Measurements from ENCODE around the gene HDAC11. TPM values are rescaled to one million over a fixed set of nuclear protein-coding genes. Genes with fewer than 3 reads are reported as not detected.
"Not testable (repeated sequence)": the region's sequence is repeated elsewhere in the genome, so short reads cannot be mapped to it uniquely, and the experiment has no call there.

HDAC11 gene
- total RNA-seq, 1 donor from 2014 or later: 9.3 TPM

DNA sequence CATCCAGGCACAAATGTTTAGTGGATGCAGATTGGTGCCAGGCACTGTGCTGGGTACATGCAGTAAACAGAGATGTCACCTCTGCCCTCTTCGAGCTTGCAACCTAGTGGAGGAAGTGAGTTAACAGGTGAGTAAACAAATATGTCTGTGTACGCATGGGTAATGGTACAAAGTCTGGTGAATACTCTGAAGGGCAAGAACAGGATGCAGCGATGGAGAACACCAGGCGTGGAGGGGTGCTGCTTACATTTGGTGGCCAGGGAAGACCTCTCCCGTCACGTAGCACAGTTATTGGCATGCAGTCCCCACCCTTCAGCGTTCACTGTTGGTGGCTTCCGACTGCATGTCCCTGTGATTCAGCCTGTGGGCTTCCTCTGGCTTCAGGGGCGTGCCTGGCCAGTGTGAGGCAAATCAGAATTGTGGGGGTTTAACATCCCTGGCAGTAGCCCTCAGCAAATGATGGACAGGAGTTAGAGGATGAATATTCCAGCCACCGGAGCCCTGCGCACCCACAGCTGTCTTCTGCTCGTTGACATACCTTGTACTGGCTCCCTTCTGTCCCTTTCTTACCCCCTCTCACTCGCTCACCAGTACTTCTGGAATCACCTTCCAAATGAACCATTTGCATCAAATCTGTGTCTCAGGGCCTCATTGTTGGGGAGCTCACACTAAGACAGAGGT lies 9.1 kb upstream of the HDAC11 start:
- DNase-seq (ENCODE audit: low read depth, low spot score): no peak

DNA sequence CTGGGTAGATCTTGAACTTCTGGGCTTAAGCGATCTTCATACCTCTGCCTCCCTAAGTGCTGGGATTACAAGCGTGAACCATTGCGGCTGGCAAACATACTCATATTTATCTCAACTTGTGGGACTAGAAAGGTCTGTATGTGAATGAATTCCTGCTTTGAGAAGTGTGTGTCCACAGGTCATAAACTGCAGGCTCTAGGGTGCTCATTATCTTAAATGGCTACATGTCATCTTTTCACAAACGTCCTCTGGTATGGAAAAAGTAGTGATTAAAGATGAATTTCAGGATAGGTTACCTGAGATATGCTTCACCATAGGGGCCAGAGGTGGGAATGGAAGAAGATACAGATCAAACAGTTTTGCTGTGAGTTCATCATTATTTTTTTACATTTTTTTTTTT lies 7.8 kb upstream of the HDAC11 start:
- DNase-seq (ENCODE audit: low read depth, low spot score): no peak

DNA sequence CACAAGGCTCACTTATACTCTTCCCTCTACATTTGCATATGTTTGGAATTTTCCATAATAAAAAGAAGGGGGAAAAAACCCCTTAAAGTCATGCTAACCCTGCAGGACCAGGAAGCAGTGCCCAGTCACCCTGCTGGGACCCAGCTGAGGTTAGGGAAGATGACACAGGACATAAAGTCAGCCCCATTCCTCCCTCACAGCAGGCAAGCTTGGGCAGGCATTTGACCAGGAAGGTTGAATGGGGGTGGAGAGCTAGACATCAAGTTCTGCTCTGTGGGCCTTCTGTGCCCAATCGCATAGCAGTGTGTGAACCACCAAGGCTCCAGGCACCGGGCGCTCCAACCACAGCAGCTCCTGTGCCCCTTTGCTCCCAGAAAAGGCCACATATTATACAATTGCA lies 7.1 kb upstream of the HDAC11 start:
- DNase-seq (ENCODE audit: low read depth, low spot score): no peak

DNA sequence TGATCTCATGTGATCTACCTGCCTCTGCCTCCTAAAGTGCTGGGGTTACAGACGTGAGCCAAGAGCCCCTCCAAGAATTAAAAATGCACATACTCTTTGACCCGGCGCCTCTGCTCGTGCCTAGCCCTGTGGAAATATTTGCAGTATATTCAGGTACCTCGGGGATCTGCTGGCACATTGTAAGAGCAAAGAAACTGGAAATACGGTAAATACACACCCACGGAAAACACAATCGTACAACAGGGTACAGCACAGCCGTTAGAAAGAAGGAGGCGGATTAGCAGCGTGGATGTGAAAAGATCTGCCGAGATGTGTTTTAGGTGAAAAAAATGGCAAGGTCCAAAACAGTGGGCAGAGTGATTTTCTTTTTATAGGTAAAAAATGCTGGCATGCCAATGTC lies 6.1 kb upstream of the HDAC11 start:
- no peak for DNase-seq (ENCODE audit: low read depth, low spot score)

DNA sequence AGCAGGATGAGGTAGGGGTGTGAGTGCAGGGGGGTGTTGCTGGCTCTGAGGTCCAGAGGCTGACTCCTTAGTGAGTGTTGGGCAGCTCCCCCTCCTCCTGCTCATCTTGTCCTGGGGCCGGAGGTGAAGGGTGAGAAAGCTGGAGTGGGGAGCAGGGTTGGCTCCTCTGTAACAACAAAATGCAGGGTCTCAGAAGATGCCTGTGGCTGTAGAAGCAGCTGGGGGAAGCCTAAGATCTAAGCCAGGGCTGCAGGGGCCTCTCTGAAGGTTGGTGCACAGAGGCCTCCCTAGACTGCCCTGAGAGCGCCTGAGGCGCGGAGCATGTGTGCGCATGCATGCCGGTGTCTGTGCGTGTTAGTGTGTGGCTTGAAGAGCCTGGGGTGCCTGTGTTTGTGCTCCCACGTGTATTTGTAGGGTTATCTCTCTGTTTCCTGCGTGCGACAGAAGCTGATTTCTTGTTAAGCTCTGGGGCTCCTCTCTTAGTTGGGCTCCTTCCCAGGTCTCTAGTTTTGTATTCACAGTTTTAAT lies 5.3 kb upstream of the HDAC11 start:
- no peak for DNase-seq (ENCODE audit: low read depth, low spot score)

DNA sequence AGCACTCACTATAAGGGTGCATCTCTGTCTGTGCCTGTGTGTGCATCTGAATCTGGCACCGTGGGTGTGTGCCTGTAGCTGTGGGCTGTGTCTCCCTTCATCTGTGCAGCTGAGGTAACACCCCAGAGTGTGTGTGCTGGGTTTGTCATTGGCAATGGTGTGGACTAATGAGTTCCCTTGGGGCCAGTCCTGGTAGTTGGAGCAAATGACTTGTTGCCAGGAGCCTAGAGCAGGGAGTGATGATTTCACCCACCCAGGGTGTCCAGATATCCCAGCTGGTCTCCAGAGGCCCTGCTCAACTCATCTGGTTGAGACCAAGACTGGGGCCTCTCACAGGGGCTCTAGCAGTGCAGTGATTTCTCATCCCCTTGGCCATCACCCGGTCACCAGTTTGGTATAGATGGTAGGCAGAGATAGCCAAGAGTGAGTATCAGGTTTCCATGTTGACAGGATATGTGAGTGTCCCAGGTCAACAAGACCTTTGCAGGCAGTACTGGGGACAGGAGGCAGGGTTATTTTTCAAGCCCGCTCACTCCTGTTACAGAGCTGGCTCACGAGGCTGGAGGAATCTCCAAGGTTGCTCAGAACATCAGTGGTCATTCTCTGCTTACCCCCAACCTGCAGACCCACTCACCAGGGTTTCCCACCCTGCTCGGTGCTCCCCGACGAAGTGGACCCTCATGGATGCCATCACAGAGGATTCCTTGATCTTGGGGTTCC lies 4.1 kb upstream of the HDAC11 start:
- no peak for DNase-seq (ENCODE audit: low read depth, low spot score)

DNA sequence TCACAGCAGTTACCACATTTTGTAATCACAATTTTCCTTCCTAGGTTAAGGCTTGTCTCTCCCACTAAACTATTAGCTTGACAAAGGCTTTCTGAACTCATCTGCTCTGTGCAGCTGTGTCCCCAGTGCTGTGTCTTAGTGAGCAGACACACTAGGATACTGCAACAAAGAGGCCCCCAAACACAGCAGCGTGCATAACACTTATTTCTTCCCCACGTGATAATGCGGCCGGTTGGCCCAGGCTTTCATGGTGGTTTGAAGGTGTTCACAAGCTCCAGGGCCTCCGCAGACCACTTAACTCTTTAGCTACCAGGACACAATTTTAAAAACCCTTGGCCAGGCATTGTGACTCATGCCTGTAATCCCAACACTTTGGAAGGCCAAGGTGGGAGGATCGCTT lies 2.2 kb upstream of the HDAC11 start:
- no peak for DNase-seq (ENCODE audit: low read depth, low spot score)

DNA sequence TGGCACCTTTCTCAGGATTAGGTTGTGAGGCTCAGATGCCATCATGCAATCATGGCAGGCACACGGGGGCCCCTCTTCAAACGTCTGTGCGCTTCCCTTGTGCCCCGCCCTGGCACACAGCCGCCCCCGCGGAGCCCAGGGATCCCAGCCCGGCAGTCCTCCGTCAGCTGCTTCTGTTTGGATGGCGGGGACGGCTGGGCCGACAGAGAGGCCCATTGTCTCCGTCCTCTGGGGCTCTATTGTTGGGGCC lies 849 bp upstream of the HDAC11 start:
- no peak for DNase-seq (ENCODE audit: low read depth, low spot score)

DNA sequence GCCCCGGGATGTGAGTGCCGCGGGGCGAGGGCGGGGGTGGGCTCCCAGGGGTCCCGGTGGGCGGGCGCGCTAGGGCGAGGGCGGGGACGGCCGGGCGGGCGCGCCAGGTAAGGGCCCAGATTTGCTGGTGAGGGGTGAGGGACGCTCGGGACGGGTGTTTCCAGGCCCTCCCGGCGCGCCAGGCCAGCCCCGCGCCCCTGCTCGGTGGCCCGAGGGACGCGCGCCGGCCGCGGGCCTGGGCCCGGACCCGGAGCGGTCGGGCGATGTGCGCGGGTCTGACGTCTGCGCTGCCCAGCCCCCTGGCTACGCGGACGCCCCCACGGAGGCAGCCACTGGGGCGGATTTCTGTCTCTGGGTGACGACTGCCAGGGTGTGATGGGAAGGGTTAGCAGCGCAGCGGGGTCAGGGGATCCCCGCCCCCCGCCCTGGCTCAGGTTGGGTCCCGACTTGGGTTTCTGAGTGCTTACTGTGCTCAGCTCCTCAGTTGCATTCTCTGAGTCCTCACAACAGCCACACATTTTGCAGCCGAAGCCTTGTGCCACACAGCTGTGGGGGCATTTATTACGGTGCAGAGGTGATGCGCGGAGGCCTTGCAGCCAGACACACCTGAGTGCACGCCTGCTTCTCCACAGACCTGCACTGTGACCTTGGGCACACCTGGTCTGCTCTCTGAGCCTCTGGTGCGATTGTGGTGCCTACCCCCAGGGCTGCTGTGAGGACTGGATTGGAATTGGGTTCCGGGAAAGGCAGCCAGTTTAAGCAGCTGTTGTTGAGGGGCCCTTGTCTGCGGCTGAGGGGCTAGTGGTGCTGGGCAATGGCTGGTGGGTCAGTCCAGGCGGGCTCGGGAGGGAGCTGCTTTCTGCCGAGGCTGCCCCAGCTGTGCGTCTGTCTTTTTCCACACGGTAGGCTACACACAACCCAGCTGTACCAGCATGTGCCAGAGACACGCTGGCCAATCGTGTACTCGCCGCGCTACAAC lies 523 bp downstream of the HDAC11 start:
- DNase-seq (ENCODE audit: low read depth, low spot score): no peak

DNA sequence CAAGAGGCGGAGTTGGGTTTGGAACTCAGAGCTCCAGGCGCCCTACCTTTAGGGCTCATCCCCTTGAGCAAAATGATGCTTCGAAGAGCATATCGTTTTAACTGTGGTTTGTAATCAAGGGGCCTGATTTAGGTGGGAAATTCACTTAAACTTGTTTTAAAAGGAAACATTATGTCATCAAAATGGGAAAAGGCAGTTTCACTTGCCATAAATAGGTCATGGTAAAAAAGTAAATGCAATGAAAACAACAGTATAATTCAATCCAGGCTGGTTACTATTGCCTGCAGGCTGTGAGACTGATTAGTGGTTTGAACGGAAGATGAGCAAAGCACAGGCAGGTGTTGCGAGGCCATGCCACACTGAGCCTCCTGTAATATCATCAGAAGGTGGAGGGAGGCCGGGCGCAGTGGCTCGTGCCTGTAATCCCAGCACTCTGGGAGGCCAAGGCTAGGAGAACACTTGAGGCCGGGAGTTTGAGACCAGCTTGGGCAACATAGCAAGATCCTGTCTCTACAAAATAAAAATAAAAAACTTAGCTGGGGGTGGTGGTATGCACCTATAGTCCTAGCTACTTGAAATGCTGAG lies 2.1 kb downstream of the HDAC11 start:
- no peak for DNase-seq (ENCODE audit: low read depth, low spot score)

DNA sequence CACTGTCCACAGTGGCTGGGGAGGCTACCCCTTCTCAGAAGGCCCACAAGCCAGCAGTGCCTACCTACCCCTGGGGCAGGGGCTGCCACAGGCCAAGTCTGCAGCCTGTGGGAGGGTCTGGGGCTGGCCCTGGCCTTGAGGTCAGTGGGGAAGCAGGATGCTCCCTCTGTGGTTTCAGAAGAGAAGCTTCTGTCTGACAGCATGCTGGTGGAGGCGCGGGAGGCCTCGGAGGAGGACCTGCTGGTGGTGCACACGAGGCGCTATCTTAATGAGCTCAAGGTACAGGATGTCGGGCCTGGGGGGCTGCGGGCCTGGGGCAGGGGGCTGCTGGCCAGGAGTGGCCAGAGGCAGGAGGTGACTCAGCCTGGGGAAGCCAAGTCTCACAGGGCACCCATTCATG lies 3.2 kb downstream of the HDAC11 start:
- no peak for DNase-seq (ENCODE audit: low read depth, low spot score)

DNA sequence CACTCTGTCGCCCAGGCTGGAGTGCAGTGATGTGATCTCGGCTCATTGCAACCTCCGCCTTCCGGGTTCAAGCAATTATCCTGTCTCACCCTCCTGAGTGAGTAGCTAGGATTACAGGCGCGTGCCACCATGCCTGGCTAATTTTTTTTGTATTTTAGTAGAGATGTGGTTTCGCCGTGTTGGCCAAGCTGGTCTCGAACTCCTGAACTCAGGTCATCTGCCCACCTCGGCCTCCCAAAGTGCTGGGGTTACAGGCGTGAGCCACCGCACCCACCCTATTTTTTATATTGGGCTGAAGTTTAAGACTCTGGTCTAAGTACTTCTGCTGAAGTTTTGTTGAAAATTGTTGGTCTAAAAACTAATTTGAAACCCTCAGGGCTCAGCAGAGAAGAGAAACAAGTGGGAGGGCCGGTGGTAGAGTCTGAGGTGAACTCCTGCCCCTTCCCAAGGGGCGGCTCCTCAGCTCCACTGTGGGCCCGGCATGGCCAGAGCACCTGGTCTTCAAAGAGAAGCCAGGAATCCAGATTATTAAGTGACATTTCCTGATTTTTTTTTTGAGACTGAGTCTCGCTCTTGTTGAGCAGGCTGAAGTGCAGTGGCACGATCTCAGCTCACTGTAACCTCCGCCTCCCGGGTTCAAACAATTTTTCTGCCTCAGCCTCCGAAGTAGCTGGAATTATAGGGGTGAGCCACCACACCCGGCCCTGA lies 4.0 kb downstream of the HDAC11 start:
- DNase-seq (ENCODE audit: low read depth, low spot score): no peak

DNA sequence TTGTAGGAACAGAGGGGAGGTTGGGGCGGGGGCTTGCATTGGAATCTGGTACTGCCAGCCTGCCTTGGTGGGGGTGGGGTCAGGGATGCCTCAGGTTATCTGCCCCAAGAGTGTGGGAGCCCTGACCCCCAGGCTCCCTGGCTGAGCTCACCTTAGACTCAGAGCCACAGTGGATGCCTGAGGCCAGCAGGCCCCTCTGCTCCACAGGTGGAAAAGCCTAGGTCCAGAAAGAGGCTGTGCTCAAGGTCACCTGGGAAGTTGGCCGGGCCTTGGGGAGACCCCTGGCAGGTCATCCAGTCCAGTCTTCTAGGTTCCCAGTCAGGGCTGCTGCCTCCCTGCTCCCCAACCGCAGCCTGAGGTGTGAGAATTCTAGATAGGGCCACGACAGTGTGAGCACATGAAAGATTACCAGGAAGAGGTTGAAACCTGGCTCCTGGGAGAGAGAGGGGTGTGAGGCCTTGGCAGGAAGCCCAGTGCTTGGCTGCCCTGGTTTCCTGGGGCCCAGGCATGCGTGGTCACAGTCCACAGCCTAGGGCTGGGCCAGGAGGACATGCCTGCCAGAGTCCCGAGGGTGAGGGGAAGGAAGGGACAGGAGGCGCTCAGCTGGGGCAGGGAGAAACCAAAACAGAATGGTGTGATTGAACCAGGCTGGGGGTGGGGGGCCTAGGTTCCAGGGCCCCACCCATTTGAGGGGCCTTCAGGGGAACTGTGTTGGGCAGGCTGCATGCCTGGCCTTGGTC lies 4.9 kb downstream of the HDAC11 start:
- DNase-seq (ENCODE audit: low read depth, low spot score): no peak

DNA sequence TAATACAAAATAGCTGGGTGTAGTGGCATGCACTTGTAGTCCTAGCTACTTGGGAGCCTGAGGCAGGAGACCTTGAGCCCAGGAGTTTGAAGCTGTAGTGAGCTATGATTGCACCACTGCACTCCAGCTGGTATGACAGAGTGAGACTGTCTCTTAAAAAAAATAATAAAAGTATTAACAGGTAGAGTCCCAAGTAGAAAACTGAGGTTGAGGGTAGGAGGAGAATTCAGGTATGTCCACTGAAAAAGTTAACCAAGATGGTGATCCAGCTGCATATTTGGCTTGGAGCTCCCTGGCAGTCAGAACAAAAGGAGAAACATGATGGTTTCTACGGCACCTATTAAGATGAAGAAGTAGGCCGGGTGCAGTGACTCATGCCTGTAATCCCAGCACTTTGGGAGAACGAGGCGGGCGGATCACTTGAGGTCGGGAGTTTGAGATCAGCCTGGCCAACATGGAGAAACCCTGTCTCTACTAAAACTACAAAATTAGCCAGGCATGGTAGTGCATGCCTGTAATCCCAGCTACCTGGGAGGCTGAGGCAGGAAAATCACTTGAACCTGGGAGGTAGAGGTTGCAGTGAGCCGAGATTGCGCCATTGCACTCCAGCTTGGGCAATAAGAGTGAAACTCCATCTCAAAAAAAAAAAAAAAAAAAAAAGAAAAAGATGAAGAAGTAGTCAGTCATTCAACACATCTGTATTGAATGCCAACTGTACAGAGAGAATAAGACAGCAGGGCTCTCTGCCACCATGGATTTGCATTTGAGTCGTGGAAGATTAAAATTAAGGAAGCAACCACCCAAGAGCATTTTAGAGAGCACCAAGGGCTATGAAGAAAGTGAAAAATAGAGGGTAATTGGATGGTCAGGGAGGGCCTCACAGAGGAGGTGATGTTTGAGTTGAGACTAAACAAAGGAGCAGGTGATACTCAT lies 5.8 kb downstream of the HDAC11 start:
- DNase-seq (ENCODE audit: low read depth, low spot score): not testable (repeated sequence)

DNA sequence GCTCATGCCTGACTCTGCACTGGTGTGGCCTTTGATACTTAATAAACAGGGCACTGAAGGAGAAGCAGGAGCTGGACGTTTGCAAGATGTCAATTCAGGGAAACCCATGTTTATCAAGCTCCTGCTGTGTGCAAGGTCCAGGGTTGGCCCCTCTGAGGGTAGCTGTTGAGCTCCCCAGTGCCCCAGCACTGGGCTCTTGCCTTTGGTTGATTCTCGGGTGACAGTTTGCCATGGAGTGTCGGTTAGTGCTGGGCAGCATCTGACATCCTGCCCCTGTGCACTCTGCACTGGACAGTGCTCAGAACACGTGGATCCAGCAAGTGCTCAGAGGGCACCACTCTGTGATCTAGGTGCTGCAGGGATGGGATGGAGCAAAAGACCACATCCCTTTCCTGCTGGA lies 7.3 kb downstream of the HDAC11 start:
- DNase-seq (ENCODE audit: low read depth, low spot score): no peak

DNA sequence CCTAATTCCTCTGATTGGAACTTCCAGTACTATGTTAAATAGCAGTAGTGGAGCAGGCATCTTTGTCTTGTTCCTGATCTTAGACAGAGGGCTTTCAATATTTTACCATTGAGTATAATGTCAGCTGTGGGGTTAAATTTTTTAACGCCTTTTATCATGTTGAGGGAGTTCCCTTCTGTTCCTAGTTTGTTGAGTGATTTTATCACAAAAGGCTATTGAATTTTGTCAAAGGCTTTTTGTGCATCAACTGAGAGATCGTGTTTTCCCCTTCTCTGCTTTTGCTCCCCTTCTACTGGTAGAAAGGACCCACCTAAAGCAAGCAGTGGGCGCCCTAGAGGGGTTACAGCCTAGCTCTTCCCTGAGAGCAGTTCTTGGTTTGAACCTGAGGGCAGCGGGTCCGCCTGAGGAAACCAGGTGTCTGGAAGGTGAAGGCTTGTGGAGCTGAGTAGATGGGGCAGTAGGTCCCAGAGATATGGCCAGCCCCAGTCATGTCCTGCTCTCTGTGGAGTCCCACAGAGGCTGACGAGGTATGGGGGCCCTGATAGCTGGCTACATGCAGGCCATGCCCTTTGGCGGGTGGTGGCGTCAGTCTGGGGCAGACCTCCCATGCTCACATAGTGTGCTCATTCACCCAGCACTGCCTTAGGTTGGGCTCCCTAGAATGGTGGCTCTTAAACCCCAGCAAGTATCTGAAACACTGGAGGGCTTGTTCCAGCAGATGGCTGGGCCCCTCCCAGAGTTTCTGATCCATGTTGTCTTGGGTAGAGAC lies 11.3 kb downstream of the HDAC11 start:
- no peak for DNase-seq (ENCODE audit: low read depth, low spot score)

DNA sequence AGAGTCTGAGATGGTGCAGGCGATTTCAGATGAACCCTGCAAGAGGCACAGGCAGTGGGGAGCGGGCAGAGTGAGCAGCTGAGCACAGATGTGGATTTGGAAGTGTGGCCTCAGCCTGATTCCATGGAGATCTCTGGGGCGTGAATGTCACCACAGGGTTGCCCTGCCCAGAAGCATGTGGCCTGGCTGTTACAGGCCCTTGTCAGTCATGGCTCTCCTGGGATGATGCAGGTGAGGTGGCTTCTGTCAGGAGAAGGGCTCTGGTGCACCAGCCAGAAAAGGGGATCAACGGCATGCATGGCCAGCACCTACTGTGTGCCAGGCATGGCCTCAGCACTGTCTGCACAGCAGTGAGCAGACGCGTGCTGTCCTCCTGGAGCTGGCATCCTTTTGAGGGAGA lies 11.9 kb downstream of the HDAC11 start:
- DNase-seq (ENCODE audit: low read depth, low spot score): no peak

Measured in pulmonary artery endothelial cell (primary cell).